Neural cell (in vitro differentiated cells): ENCODE results near the gene HACD2. TPM values are rescaled to one million over a fixed set of nuclear protein-coding genes. Genes with fewer than 3 reads are reported as not detected.

Source experiments
- H2AFZ ChIP-seq: fragments of 200-600, 300-800 bp; sonication (generic), shearing (Covaris generic); 2 replicates; pipeline ENCODE4 v1.6.0; 2014; ENCODE audit warnings: low read depth, mild to moderate bottlenecking, antibody characterized with exemption, low read length, moderate library complexity
- H3F3A ChIP-seq: fragments of 200-600 bp; shearing (Covaris generic); 2 replicates; pipeline ENCODE4 v1.6.1; 2016; ENCODE audit warnings: mild to moderate bottlenecking, moderate library complexity, mixed read lengths, antibody characterized with exemption, low read length; ENCODE audit not compliant: insufficient read depth, poor library complexity, severe bottlenecking
- H3K27ac ChIP-seq: fragments of 200-600, 300-800 bp; sonication (generic), shearing (Covaris generic); 2 replicates; pipeline ENCODE4 v1.5.1; 2014; ENCODE audit warnings: mild to moderate bottlenecking, low read length, moderate library complexity
- H3K27me3 ChIP-seq: fragments of 300-800, 200-600 bp; sonication (generic), shearing (Covaris generic); 2 replicates; pipeline ENCODE4 v1.6.0; 2014; ENCODE audit warnings: mild to moderate bottlenecking, low read depth, low read length, moderate library complexity; ENCODE audit not compliant: insufficient read depth
- H3K36me3 ChIP-seq: fragments of 300-800, 200-600 bp; sonication (generic), shearing (Covaris generic); 2 replicates; pipeline ENCODE4 v1.5.1; 2014; ENCODE audit warnings: mild to moderate bottlenecking, antibody characterized with exemption, low read length, moderate library complexity; ENCODE audit not compliant: insufficient read depth
- H3K4me2 ChIP-seq: fragments of 300-800, 200-600 bp; sonication (generic), shearing (Covaris generic); 2 replicates; pipeline ENCODE4 v1.6.0; 2014; ENCODE audit warnings: mild to moderate bottlenecking, low read length
- H3K4me3 ChIP-seq: fragments of 300-800, 200-600 bp; sonication (generic), shearing (Covaris generic); 2 replicates; pipeline ENCODE4 v1.5.1; 2014; ENCODE audit warnings: mild to moderate bottlenecking, low read length, moderate library complexity
- H3K79me2 ChIP-seq: fragments of 200-600 bp; shearing (Covaris generic); replicated peaks from 2 replicates; pipeline ENCODE4 v1.6.0; 2014; ENCODE audit warnings: mild to moderate bottlenecking, low read length, moderate library complexity; ENCODE audit not compliant: insufficient read depth
- H3K9ac ChIP-seq: fragments of 300-800, 200-600 bp; sonication (generic), shearing (Covaris generic); 2 replicates; pipeline ENCODE4 v1.6.1; 2016; ENCODE audit warnings: mild to moderate bottlenecking, low read length, mixed read lengths
- H3K9me2 ChIP-seq: fragments of 200-600 bp; shearing (Covaris generic); 2 replicates; pipeline ENCODE4 v1.6.1; 2016; ENCODE audit warnings: mild to moderate bottlenecking, low read length, mixed read lengths; ENCODE audit not compliant: insufficient read depth
- H3K9me3 ChIP-seq: fragments of 200-600, 300-800 bp; sonication (generic), shearing (Covaris generic); 2 replicates; pipeline ENCODE4 v1.6.1; 2016; ENCODE audit warnings: mild to moderate bottlenecking, mixed run types, low read length, moderate library complexity, mixed read lengths
- H4K20me1 ChIP-seq: fragments of 200-600 bp; shearing (Covaris generic); 2 replicates; pipeline ENCODE4 v1.6.1; 2016; ENCODE audit warnings: mild to moderate bottlenecking, mixed run types; ENCODE audit not compliant: insufficient read depth
- CTCF ChIP-seq: fragments of 450-650 bp; IDR thresholded peaks from 2 replicates; pipeline ENCODE4 v1.5.1; 2014; ENCODE audit warnings: antibody characterized with exemption, mild to moderate bottlenecking, moderate library complexity; ENCODE audit not compliant: poor library complexity, severe bottlenecking
- EP300 ChIP-seq: fragments of 450-650 bp; conservative IDR thresholded peaks from 2 replicates; pipeline ENCODE4 v1.6.1; 2014; ENCODE audit warnings: antibody characterized with exemption, mild to moderate bottlenecking, moderate library complexity; ENCODE audit not compliant: poor library complexity, severe bottlenecking
- EZH2 ChIP-seq: fragments of 200-600, 300-800 bp; shearing (Covaris generic), sonication (generic); IDR thresholded peaks from 2 replicates; pipeline ENCODE4 v1.6.1; 2014; ENCODE audit warnings: antibody characterized with exemption, low read length, borderline replicate concordance, mild to moderate bottlenecking; ENCODE audit not compliant: insufficient read depth, poor library complexity, severe bottlenecking
- MXI1 ChIP-seq: fragments of 450-650 bp; conservative IDR thresholded peaks from 2 replicates; pipeline ENCODE4 v1.6.1; 2014; ENCODE audit warnings: antibody characterized with exemption, mild to moderate bottlenecking; ENCODE audit not compliant: poor library complexity, severe bottlenecking
- POLR2AphosphoS5 ChIP-seq: IDR thresholded peaks from 2 replicates; pipeline ENCODE4 v1.6.1; 2012
- RAD21 ChIP-seq: fragments of 450-650 bp; conservative IDR thresholded peaks from 2 replicates; pipeline ENCODE4 v1.6.1; 2014; ENCODE audit warnings: antibody characterized with exemption, mild to moderate bottlenecking, moderate library complexity
- REST ChIP-seq: IDR thresholded peaks from 2 replicates; pipeline ENCODE4 v1.6.1; 2012; ENCODE audit warnings: borderline replicate concordance
- SMC3 ChIP-seq: fragments of 450-650 bp; conservative IDR thresholded peaks from 2 replicates; pipeline ENCODE4 v1.6.1; 2014; ENCODE audit warnings: antibody characterized with exemption, mild to moderate bottlenecking, moderate library complexity; ENCODE audit not compliant: poor library complexity
- TAF1 ChIP-seq: IDR thresholded peaks from 2 replicates; pipeline ENCODE4 v1.6.1; 2012; ENCODE audit warnings: low read depth
- polyA plus RNA-seq: library from polyadenylated mRNA; depleted of rRNA; stranded (reverse); fragments of >200 nt; gene quantifications from 2 replicates; pipeline ENCODE4 v1.2.3, GENCODE V29; 2014

Gene HACD2
- polyA plus RNA-seq, 1 donor from 2014 or later = 28.0 TPM

GRCh38 chr3:123568875-123569274 lies 16.0 kb downstream of the HACD2 start:
- H3K27me3 ChIP-seq = no peaks in the 10 kb centered on the region
- no peaks in the 10 kb centered on the region for H3K9me3 ChIP-seq
- no peak for TF ChIP-seq MXI1
- no peak for TF ChIP-seq EP300
- no peak for TF ChIP-seq REST
- no peak for TF ChIP-seq TAF1
- no peak for TF ChIP-seq SMC3
- H3K9me2 ChIP-seq = no peaks in the 10 kb centered on the region
- no peaks in the 10 kb centered on the region for H3F3A ChIP-seq
- no peaks in the 10 kb centered on the region for H4K20me1 ChIP-seq
- H2AFZ ChIP-seq = no peak overlapping the region
- no peak overlapping the region for H3K9ac ChIP-seq
- H3K27ac ChIP-seq = no peak overlapping the region
- no peaks in the 10 kb centered on the region for H3K36me3 ChIP-seq
- H3K79me2 ChIP-seq = no peaks in the 10 kb centered on the region
- H3K4me3 ChIP-seq = no peak overlapping the region
- H3K4me2 ChIP-seq = no peak overlapping the region

GRCh38 chr3:123568034-123568433 lies 16.8 kb downstream of the HACD2 start:
- no peak for TF ChIP-seq EZH2
- TF ChIP-seq SMC3 = no peak
- TF ChIP-seq REST = no peak
- no peak for TF ChIP-seq EP300
- no peak for TF ChIP-seq CTCF
- TF ChIP-seq MXI1 = no peak
- no peak for TF ChIP-seq RAD21
- no peak for TF ChIP-seq TAF1
- TF ChIP-seq POLR2AphosphoS5 = no peak
- Histone ChIP-seq H3F3A (no peaks in the 10 kb centered on the region), H3K27ac (no peak overlapping the region), H3K9me2 (no peaks in the 10 kb centered on the region), H2AFZ (no peak overlapping the region), H3K36me3 (no peaks in the 10 kb centered on the region), H3K9ac (no peak overlapping the region), H3K79me2 (no peaks in the 10 kb centered on the region), H3K4me3 (no peak overlapping the region), H3K4me2 (no peak overlapping the region), H3K9me3 (no peaks in the 10 kb centered on the region), H4K20me1 (no peaks in the 10 kb centered on the region), H3K27me3 (no peaks in the 10 kb centered on the region)
